Umbilical cord (tissue), 2 donors: ENCODE results near the gene HNF4A. TPM values are rescaled to one million over a fixed set of nuclear protein-coding genes. Genes with fewer than 3 reads are reported as not detected.
"Not testable (repeated sequence)": the region's sequence is repeated elsewhere in the genome, so short reads cannot be mapped to it uniquely, and the experiment has no call there.

Experiments
- DNase-seq: peaks from one replicate; pipeline ENCODE4 v3.0.0-alpha.2; 2015; ENCODE audit warnings: low spot score
- total RNA-seq: library from RNA; depleted of rRNA; stranded (reverse); fragments of >200 nt; gene quantifications from one replicate; pipeline ENCODE4 v1.2.3, GENCODE V29; 2014; ENCODE audit warnings: low replicate concordance; ENCODE audit not compliant: insufficient read depth

Gene HNF4A
- total RNA-seq: 2.2 TPM

- DNase-seq: no peak
These were observed at the start of gene HNF4A for GRCh38 chr20:44355498-44356352. Gene HNF4A, plus strand, starts transcription at chr20:44355699. Its CDS starts 106 bp downstream, at chr20:44355805.

- DNase-seq: no peak
These were observed 48.6 kb upstream of the HNF4A start for GRCh38 chr20:44306927-44307326.

GRCh38 chr20:44309763-44310663, 45.5 kb upstream of the HNF4A start:
- peak; percentile 95 for DNase-seq

- peak; percentile 99 for DNase-seq
These were observed 44.5 kb upstream of the HNF4A start, which contains the start of gene FITM2 for GRCh38 chr20:44310664-44311639. Gene FITM2, minus strand, starts transcription at chr20:44311202. Its CDS starts 54 bp downstream, at chr20:44311148.

- DNase-seq: no peak
These were observed 40.6 kb upstream of the HNF4A start for GRCh38 chr20:44314870-44315269.

GRCh38 chr20:44319839-44320422, 35.6 kb upstream of the HNF4A start:
- no peak for DNase-seq

GRCh38 chr20:44324343-44324742, 31.2 kb upstream of the HNF4A start:
- no peak for DNase-seq

- no peak for DNase-seq
These were observed 28.9 kb upstream of the HNF4A start for GRCh38 chr20:44326391-44327159.

GRCh38 chr20:44327748-44328147, 27.8 kb upstream of the HNF4A start:
- not testable (repeated sequence) for DNase-seq

GRCh38 chr20:44328428-44328827, 27.1 kb upstream of the HNF4A start:
- no peak for DNase-seq

- no peak for DNase-seq
These were observed 24.3 kb upstream of the HNF4A start for GRCh38 chr20:44331201-44331600.

- DNase-seq: no peak
These were observed 21.2 kb upstream of the HNF4A start for GRCh38 chr20:44334306-44334705.

- no peak for DNase-seq
These were observed 20.8 kb upstream of the HNF4A start for GRCh38 chr20:44334709-44335108.

GRCh38 chr20:44335675-44336074, 19.8 kb upstream of the HNF4A start:
- no peak for DNase-seq

GRCh38 chr20:44336086-44336485, 19.4 kb upstream of the HNF4A start:
- no peak for DNase-seq

- DNase-seq: no peak
These were observed 18.6 kb upstream of the HNF4A start, which contains the start of gene R3HDML for GRCh38 chr20:44336725-44337380. Gene R3HDML, plus strand, starts transcription at chr20:44337043. Its CDS starts 115 bp downstream, at chr20:44337158.

GRCh38 chr20:44342248-44342647, 13.3 kb upstream of the HNF4A start:
- DNase-seq: peak; percentile 52

- no peak for DNase-seq
These were observed 12.3 kb upstream of the HNF4A start for GRCh38 chr20:44343162-44343675.

GRCh38 chr20:44344723-44345122, 10.8 kb upstream of the HNF4A start:
- no peak for DNase-seq
